GM12875 (cell line): ENCODE measurements around the gene IGF2BP2.

Source experiments
- H3K4me3 ChIP-seq: one replicate; pipeline ENCODE4 v1.5.1; 2011; ENCODE audit warnings: low read depth, low read length, control low read depth
- CTCF ChIP-seq: IDR thresholded peaks from 2 replicates; pipeline ENCODE4 v1.5.1; 2011; ENCODE audit warnings: low read depth, mild to moderate bottlenecking, control low read depth, inconsistent platforms, low read length, moderate library complexity, borderline replicate concordance; ENCODE audit not compliant: insufficient read depth

IGF2BP2 gene

GRCh38 chr3:185637388-185637787, 187.5 kb downstream of the IGF2BP2 start:
- TF ChIP-seq CTCF: no peak
- no peak overlapping the region for H3K4me3 ChIP-seq

- TF ChIP-seq CTCF: no peak
- no peak overlapping the region for H3K4me3 ChIP-seq
These were observed 191.8 kb downstream of the IGF2BP2 start for GRCh38 chr3:185632996-185633395.

GRCh38 chr3:185631508-185632206, 193.2 kb downstream of the IGF2BP2 start:
- no peak overlapping the region for H3K4me3 ChIP-seq
- TF ChIP-seq CTCF: no peak

- no peak for TF ChIP-seq CTCF
- no peak overlapping the region for H3K4me3 ChIP-seq
These were observed 193.7 kb downstream of the IGF2BP2 start for GRCh38 chr3:185631108-185631507.

GRCh38 chr3:185630182-185630622, 194.6 kb downstream of the IGF2BP2 start:
- no peak overlapping the region for H3K4me3 ChIP-seq
- no peak for TF ChIP-seq CTCF

GRCh38 chr3:185629554-185630181, 195.2 kb downstream of the IGF2BP2 start:
- H3K4me3 ChIP-seq: no peak overlapping the region
- TF ChIP-seq CTCF: no peak

- no peak overlapping the region for H3K4me3 ChIP-seq
- no peak for TF ChIP-seq CTCF
These were observed 199.1 kb downstream of the IGF2BP2 start for GRCh38 chr3:185625784-185626183.
